Keratinocyte (primary cell): ENCODE measurements around the gene C2orf49. TPM values are rescaled to one million over a fixed set of nuclear protein-coding genes. Genes with fewer than 3 reads are reported as not detected.
A peak's percentile ranks its signal among the peaks of the same experiment; 100 is the strongest.

Experiments
- DNase-seq: peaks from one replicate; pipeline ENCODE4 v3.0.0-alpha.2; 2011; ENCODE audit warnings: low read depth, missing footprints, low spot score
- FAIRE-seq: peaks from 2 replicates; lab custom pipeline; 2011; peaks lifted over from hg19 to GRCh38; lab: Jason Lieb, UNC
- H2AFZ ChIP-seq: 2 replicates; pipeline ENCODE4 v1.6.0; 2012; ENCODE audit warnings: low read length, control low read depth, inconsistent platforms; ENCODE audit not compliant: control insufficient read depth
- H3K27ac ChIP-seq: 2 replicates; pipeline ENCODE4 v1.5.1; 2011; ENCODE audit warnings: low read length; ENCODE audit not compliant: control insufficient read depth, insufficient read depth
- H3K27me3 ChIP-seq: 3 replicates; pipeline ENCODE4 v1.6.0; 2011; ENCODE audit warnings: low read length; ENCODE audit not compliant: control insufficient read depth, insufficient read depth; ENCODE audit errors: extremely low read depth
- H3K36me3 ChIP-seq, 2 experiments: 2 replicates in 1 of 2; 3 replicates in 1 of 2; pipeline ENCODE4 v1.5.1; 2011; ENCODE audit warnings: low read length in 2 of 2, mild to moderate bottlenecking in 1 of 2; ENCODE audit not compliant: control insufficient read depth in 2 of 2, insufficient read depth in 2 of 2; ENCODE audit errors: extremely low read depth in 1 of 2
- H3K4me1 ChIP-seq: 3 replicates; pipeline ENCODE4 v1.5.1; 2011; ENCODE audit warnings: low read length; ENCODE audit not compliant: control insufficient read depth, insufficient read depth; ENCODE audit errors: extremely low read depth
- H3K4me2 ChIP-seq: 3 replicates; pipeline ENCODE4 v1.6.0; 2011; ENCODE audit warnings: low read depth, low read length; ENCODE audit not compliant: control insufficient read depth, insufficient read depth; ENCODE audit errors: extremely low read depth
- H3K4me3 ChIP-seq, 3 experiments: fragments of 200-600 bp in 1 of 3; sonication (generic) in 1 of 3; 2 replicates in 2 of 3; 3 replicates in 1 of 3; pipeline ENCODE4 v1.5.1; 2011 to 2016; ENCODE audit warnings: low read length in 3 of 3, mild to moderate bottlenecking in 3 of 3, control low read depth in 2 of 3, inconsistent platforms in 1 of 3, low read depth in 1 of 3, mixed read lengths in 1 of 3, mixed run types in 1 of 3, moderate library complexity in 1 of 3; ENCODE audit not compliant: control insufficient read depth in 2 of 3, insufficient read depth in 2 of 3; ENCODE audit errors: extremely low read depth in 1 of 3
- H3K79me2 ChIP-seq: 2 replicates; pipeline ENCODE4 v1.6.0; 2012; ENCODE audit warnings: low read length; ENCODE audit not compliant: control insufficient read depth, insufficient read depth
- H3K9ac ChIP-seq: 3 replicates; pipeline ENCODE4 v1.6.0; 2011; ENCODE audit warnings: low read length; ENCODE audit not compliant: control insufficient read depth, insufficient read depth; ENCODE audit errors: extremely low read depth
- H3K9me1 ChIP-seq: 3 replicates; pipeline ENCODE4 v1.6.0; 2011; ENCODE audit warnings: low read length; ENCODE audit not compliant: control insufficient read depth, insufficient read depth; ENCODE audit errors: extremely low read depth
- H3K9me3 ChIP-seq: 2 replicates; pipeline ENCODE4 v1.5.1; 2012; ENCODE audit warnings: low read depth, low read length; ENCODE audit not compliant: control insufficient read depth
- H4K20me1 ChIP-seq: 3 replicates; pipeline ENCODE4 v1.6.0; 2011; ENCODE audit warnings: low read length; ENCODE audit not compliant: control insufficient read depth, insufficient read depth; ENCODE audit errors: extremely low read depth
- CTCF ChIP-seq, 3 experiments: IDR thresholded peaks in 1 of 3; conservative IDR thresholded peaks in 1 of 3; optimal IDR thresholded peaks in 1 of 3; 2 replicates in 2 of 3; 3 replicates in 1 of 3; pipeline versions ENCODE3 to v1.5.1; 2011; ENCODE audit warnings: low read length in 3 of 3, mild to moderate bottlenecking in 3 of 3, moderate library complexity in 2 of 3, control low read depth in 1 of 3, inconsistent platforms in 1 of 3; ENCODE audit not compliant: insufficient read depth in 2 of 3; ENCODE audit errors: extremely low read depth in 1 of 3
- EZH2 ChIP-seq: IDR thresholded peaks from one replicate; pipeline ENCODE4 v1.6.1; 2012; ENCODE audit warnings: inconsistent platforms, mild to moderate bottlenecking, low read length, moderate library complexity
- dilution Hi-C: fragments of 300-500 bp; cut with MboI; formaldehyde crosslinking; loops from one replicate; pipeline ENCODE4 v1.7.0; 2020; ENCODE audit warnings: low sequenced_read_pairs; ENCODE audit not compliant: extremely low pct_ligation_motif_present
- polyA plus RNA-seq, 5 experiments: library from polyadenylated mRNA; depleted of rRNA in 3 of 5; stranded (reverse) in 3 of 5; stranded (forward) in 1 of 5; unstranded in 1 of 5; fragments of >200 nt; gene quantifications; 1 replicate in 1 of 5; 2 replicates in 3 of 5; 3 replicates in 1 of 5; pipeline versions ENCODE4 v1.2.1 to v1.2.3, GENCODE V29; 2011 to 2012; ENCODE audit warnings: missing spikeins in 2 of 5, low read depth in 1 of 5, low replicate concordance in 1 of 5

Gene C2orf49
- polyA plus RNA-seq, 1 donor (not counting 4 experiments of a cell fraction or from before 2014, with no cell fraction given), result 19.4 TPM

- dilution Hi-C loops, result no loop called here
- H3K79me2 ChIP-seq, result peaks cover 53% of the 10 kb centered on the region
- no peaks in the 10 kb centered on the region for H3K27me3 ChIP-seq
- no peak overlapping the region for H3K4me3 ChIP-seq
- H3K4me2 ChIP-seq, result no peak overlapping the region
- no peaks in the 10 kb centered on the region for H4K20me1 ChIP-seq
- TF ChIP-seq EZH2 (no peak), CTCF (optimal IDR thresholded peaks at IDR 0.05 in 1 of 3, IDR thresholded peaks at IDR 0.05 in 1 of 3, conservative IDR thresholded peaks at IDR 0.05 in 1 of 3; ENCODE audit: extremely low read depth in 1 of 3, insufficient read depth in 2 of 3, low read length in 3 of 3) (no peak)
- H3K9me3 ChIP-seq, result no peaks in the 10 kb centered on the region
- peaks cover 15% of the 10 kb centered on the region for H3K4me1 ChIP-seq
- H3K9me1 ChIP-seq, result no peaks in the 10 kb centered on the region
- no peak for DNase-seq
- H2AFZ ChIP-seq, result no peak overlapping the region
- H3K27ac ChIP-seq, result no peak overlapping the region
- no peaks in the 10 kb centered on the region for H3K36me3 ChIP-seq
- no peak overlapping the region for H3K9ac ChIP-seq
- FAIRE-seq, result no peak
Measured at GRCh38 chr2:105315314-105315713, 22.0 kb upstream of the C2orf49 start.

DNA sequence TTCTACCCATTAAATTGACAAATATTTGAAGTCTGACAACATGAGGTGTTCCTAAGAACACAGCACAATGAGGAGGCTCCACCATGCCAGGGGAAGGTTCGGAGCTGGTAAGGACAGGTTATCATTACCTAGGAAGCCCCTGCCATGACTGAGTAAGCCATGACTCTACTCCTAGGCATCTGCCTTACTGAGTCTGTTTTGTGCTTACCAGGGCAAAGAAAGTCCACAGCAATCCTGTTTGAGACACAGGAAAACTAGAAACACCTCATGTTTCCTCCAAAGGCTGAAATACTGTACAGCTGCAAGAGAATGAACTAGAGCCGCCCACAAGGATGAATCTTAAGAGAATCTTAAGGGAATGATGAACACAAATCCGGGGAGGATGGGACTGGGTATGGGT is 19.4 kb upstream of the C2orf49 start:
- Histone ChIP-seq H3K27me3 (no peaks in the 10 kb centered on the region), H4K20me1 (no peaks in the 10 kb centered on the region), H3K4me3 (no peak overlapping the region), H3K4me2 (peak overlapping the region; percentile 17), H3K36me3 (no peaks in the 10 kb centered on the region), H3K9me3 (no peaks in the 10 kb centered on the region), H3K9ac (no peak overlapping the region), H3K27ac (peak overlapping the region; percentile 5), H3K79me2 (peaks cover 68% of the 10 kb centered on the region), H2AFZ (no peak overlapping the region), H3K9me1 (no peaks in the 10 kb centered on the region), H3K4me1 (peaks cover 20% of the 10 kb centered on the region)
- dilution Hi-C loops, result no loop called here
- no peak for TF ChIP-seq CTCF (optimal IDR thresholded peaks at IDR 0.05 in 1 of 3, IDR thresholded peaks at IDR 0.05 in 1 of 3, conservative IDR thresholded peaks at IDR 0.05 in 1 of 3; ENCODE audit: extremely low read depth in 1 of 3, insufficient read depth in 2 of 3, low read length in 3 of 3)
- TF ChIP-seq EZH2, result no peak
- peak; percentile 30 for DNase-seq
- FAIRE-seq, result peak; percentile 66
